Effector CD4-positive, alpha-beta T cell (primary cell): ENCODE data around the gene HCFC2.
"Not testable (repeated sequence)": the region's sequence is repeated elsewhere in the genome, so short reads cannot be mapped to it uniquely, and the experiment has no call there.

Experiments used
- DNase-seq: peaks from one replicate; pipeline ENCODE4 v3.0.0-alpha.2; 2020

Gene HCFC2

DNA sequence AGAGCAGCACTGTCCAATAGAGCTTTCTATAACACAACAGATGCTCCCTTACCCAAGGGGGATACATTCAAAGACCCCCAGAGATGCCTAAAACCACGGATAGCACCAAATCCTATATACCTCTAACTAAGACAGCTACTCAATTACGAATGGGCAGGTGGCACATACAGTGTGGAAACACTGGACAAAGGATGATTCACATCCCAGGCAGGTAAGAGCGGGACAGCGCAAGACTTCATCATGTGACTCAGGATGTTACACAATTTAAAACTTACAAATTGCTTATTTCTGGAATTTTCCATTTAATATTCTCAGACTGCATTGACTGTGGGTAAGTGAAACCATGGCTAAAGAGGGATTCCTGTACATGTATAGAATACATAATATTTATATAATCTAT is 5.5 kb upstream of the HCFC2 start:
- no peak for DNase-seq

DNA sequence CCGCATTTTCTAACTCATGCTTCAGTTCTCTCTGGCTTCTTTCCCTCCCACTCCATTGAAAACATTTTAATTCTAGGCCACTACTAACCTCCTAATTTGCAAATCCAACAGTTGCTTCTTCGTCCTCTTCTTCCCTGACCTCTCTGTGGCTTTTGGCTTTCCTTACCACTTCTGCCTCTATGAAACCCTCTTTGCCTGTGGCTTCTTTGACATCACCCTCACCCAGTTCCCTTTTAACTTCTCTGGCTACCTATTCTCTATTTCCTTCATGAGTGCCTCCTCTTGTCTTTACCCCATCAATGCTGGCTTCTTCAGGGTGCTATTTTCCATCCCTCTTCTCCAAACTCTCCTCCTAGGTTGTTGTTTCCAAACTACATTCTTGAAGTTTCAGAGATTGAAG is 4.4 kb upstream of the HCFC2 start:
- no peak for DNase-seq

- DNase-seq, result no peak
These were observed 3.5 kb upstream of the HCFC2 start for GRCh38 chr12:104060791-104061190.

- no peak for DNase-seq
These were observed 660 bp upstream of the HCFC2 start for GRCh38 chr12:104063712-104064030.

GRCh38 chr12:104064842-104065427 is 604 bp downstream of the HCFC2 start:
- DNase-seq, result no peak

- DNase-seq, result no peak
These were observed 7.8 kb downstream of the HCFC2 start for GRCh38 chr12:104072099-104072498.

DNA sequence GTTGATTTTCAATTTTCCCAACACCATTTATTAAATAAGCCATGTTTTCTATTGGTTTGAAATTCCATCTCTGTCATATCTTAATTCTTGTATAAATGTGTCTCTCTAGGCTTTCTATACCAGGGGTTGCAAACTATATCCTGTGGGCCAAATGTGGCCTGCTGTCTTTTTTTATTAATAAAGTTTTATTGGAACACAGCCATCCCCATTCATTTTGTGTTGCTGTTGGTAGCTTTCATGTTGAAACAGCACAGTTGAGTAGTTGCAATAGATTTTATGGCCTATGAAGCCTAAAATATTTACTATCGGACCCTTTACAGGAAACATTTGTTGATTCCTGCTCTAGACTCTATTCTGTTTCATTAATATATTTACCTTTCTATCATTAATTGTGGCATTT is 9.4 kb downstream of the HCFC2 start:
- DNase-seq, result no peak

DNA sequence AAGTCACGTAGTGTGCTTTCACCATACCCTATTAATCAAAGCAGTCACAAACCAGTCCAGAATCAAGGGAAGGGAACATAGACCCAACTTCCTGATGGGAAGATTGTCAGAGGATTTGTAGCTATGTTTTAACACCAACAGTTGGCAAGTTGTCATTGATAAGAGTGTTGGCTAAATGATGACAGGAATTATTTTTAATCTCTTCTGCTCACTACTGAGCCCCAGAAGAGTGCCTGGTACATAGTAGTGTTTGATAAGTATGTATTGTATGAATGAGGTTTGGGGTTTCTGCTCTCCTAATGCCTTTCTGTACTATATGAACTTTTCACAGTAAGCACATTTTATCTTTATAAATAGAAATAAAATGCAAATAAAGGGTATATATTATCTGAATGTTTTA is 14.7 kb downstream of the HCFC2 start:
- DNase-seq, result no peak

DNA sequence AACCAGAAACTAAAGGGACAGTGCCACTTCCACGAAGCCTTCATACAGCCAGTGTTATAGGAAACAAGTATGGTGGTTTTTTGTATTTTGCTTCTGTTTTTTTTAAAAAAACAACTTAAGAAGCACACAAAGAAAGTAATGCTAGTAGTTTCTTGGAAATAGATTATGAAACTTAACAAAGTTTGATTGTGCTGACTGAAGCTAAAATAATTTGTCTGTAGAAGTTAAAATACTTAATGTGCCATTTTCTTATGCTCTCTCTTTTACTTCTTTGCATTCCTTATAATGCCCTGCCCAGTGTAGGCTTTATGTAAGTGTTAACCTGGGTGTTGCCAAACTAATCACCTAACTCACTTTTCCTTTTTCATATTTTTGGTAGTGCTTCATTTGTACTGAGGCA is 16.4 kb downstream of the HCFC2 start:
- no peak for DNase-seq

- no peak for DNase-seq
These were observed 19.6 kb downstream of the HCFC2 start for GRCh38 chr12:104083769-104084475.

DNA sequence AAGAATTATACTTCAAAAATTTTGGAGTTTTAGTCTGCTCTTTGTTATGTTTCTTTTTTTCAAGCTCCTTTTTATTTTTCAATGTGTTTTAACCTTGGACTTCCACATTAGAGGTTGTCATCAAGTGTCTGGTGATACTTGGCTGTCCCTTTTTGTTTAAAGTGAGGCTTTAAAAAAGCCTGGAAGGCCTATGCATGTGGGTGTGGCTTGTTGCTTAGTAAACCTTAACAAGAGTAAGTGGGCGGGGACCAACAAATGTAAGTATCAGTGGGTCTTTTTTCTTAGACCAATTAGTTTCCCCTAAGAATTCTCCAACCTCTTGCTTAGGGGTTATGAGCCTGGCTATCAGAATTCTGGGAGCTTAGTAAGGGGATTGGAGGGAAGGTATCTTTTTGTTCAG is 26.4 kb downstream of the HCFC2 start:
- DNase-seq, result no peak

- no peak for DNase-seq
These were observed 26.8 kb downstream of the HCFC2 start for GRCh38 chr12:104091136-104091535.

GRCh38 chr12:104094284-104094683 is 30.0 kb downstream of the HCFC2 start:
- no peak for DNase-seq

DNA sequence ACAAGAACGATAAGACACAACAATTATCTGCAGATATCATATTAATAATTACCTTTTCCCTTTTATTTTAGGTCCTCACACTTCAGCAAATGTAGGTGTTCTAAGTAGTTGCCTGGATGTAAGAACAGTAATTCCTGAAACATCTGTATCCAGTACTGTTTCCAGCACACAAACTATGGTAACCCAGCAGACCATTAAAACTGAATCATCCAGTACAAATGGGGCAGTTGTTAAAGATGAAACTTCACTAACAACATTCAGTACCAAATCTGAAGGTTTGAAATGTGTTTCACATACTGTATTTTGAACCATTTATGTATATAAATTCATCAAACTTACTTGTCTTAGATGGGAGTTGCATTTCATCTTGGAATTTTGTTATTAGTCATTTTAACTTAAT is 31.0 kb downstream of the HCFC2 start:
- DNase-seq, result no peak

DNA sequence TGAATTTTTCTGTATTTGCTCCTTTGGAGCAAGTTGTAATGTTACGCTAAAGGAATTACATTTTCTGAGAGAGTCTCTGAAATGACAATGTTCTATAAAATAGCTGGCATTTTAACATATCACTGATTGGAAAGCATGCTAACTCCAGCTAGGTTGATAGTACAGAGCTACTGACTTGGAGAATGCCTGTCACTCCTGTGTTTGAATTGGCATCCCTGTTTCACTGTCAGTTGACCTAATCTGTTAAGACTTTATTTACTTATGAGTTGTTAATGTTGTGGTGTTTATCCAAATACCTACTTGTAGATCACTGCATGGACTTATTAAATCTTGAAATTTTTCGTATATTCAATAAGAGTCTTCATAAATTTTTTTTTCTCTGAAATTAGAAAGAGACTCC is 33.6 kb downstream of the HCFC2 start:
- DNase-seq, result no peak

GRCh38 chr12:104105461-104105860 is 41.1 kb downstream of the HCFC2 start:
- no peak for DNase-seq

DNA sequence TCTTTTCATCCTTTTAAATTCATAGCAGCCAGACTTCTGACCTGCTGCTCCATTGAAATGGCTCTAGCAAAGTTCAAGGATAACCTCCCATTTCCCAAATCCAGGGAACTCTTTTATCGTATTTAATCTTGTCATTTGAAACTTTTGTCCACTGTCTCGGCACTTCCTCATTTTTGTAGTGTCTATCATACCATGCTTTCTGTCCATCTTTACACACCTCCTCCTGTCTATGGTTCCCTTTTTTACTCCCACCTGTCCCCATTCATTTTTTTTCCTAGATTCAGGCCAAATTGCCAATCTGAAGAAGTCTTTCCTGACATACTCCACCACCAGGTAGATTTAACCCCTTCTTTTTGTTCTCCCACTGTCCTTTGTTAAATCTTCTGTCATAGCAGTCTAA is 42.6 kb downstream of the HCFC2 start:
- DNase-seq, result no peak

- peak; percentile 82 for DNase-seq
These were observed 44.6 kb downstream of the HCFC2 start for GRCh38 chr12:104108755-104109445.

GRCh38 chr12:104109446-104110271 is 45.3 kb downstream of the HCFC2 start:
- no peak for DNase-seq

DNA sequence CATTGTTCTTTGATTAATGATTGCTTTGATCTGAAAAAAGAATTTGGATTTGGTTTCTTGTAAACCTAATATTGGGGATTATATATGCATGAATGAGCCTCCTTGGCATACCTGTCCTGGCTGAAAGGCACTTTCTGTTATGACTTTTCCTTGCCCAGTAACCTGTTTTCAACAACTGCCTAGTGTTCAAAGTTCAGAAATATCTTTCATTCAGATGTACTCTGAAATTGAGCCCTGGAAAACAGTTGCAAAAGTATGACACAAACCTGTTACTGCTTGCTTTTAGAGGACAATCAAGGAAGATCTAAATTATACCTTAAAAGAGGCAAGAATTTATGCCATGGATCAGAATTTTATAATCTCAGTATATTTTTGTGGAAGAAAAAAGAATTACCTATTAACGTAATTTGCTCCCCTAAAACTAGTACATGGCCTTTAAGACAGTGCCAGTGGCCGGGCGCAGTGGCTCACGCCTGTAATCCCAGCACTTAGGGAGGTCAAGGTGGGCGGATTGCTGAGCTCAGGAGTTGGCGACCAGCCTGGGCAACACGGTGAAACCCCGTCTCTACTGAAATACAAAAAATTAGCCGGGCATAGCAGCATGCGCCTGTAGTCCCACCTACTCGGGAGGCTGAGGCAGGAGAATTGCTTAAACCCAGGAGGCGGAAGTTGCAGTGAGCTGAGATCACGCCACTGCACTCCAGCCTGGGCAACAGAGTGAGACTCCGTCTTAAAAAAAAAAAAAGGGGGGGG is 50.7 kb downstream of the HCFC2 start:
- DNase-seq, result not testable (repeated sequence)

GRCh38 chr12:104115587-104115975 is 51.2 kb downstream of the HCFC2 start:
- no peak for DNase-seq

GRCh38 chr12:104121001-104121400 is 56.7 kb downstream of the HCFC2 start:
- DNase-seq, result no peak

GRCh38 chr12:104122298-104122697 is 58.0 kb downstream of the HCFC2 start:
- DNase-seq, result no peak
